Ovary (tissue), 9 donors: ENCODE measurements around the gene ZNF771. TPM values are rescaled to one million over a fixed set of nuclear protein-coding genes. Genes with fewer than 3 reads are reported as not detected.

Source experiments
- DNase-seq, 5 donors: peaks; one replicate each; pipeline ENCODE4 v3.0.0-alpha.2; 2019 to 2020
- H3K27ac ChIP-seq, 2 donors: fragments of 200-600 bp; one replicate each; pipeline versions ENCODE4 v1.5.1 to v1.8.0; 2019 to 2022
- H3K27me3 ChIP-seq: fragments of 200-600 bp; one replicate; pipeline ENCODE4 v1.8.0; 2022
- H3K36me3 ChIP-seq: fragments of 200-600 bp; sonication (generic); one replicate; pipeline ENCODE4 v1.5.1; 2019
- H3K4me1 ChIP-seq: one replicate; pipeline ENCODE4 v1.8.1; 2013; ENCODE audit warnings: mild to moderate bottlenecking, moderate library complexity; ENCODE audit not compliant: insufficient read depth
- H3K4me3 ChIP-seq: fragments of 200-600 bp; sonication (generic); one replicate; pipeline ENCODE4 v1.5.1; 2017
- H3K9me3 ChIP-seq, 2 donors: fragments of 200-600 bp in 1 of 2; sonication (generic) in 1 of 2; one replicate each; pipeline versions ENCODE4 v1.5.1 to v1.8.1; 2013 to 2019; ENCODE audit warnings: mild to moderate bottlenecking in 1 of 2, moderate library complexity in 1 of 2
- CTCF ChIP-seq, 3 donors: fragments of 450-650 bp in 2 of 3; fragments of 200-600 bp in 1 of 3; IDR thresholded peaks; one replicate each; pipeline versions ENCODE4 v1.5.1 to v1.8.0; 2016 to 2022; ENCODE audit warnings: antibody characterized with exemption in 3 of 3, mild to moderate bottlenecking in 1 of 3
- EP300 ChIP-seq: sonication (generic); formaldehyde crosslinking; IDR thresholded peaks from one replicate; pipeline ENCODE4 v1.6.1; 2017; ENCODE audit warnings: antibody characterized with exemption
- POLR2A ChIP-seq: fragments of 450-650 bp; IDR thresholded peaks from one replicate; pipeline ENCODE4 v1.6.1; 2017; ENCODE audit warnings: antibody characterized with exemption, mild to moderate bottlenecking, moderate library complexity
- WGBS, 3 donors: extraction: QIAGEN DNeasy Blood & Tissue Kit in 1 of 3; methylation state at CpG; one replicate each; pipeline versions ENCODE4 v1.1.5 to v1.1.7; 2013 to 2017; 5-methylcytosine and 5-hydroxymethylcytosine counted together
- intact Hi-C, 4 donors: fragments of 100-400 bp; cut with DNase I; formaldehyde crosslinking; loops; one replicate each; pipeline versions ENCODE4 v1.11.0 to v1.15.1; 2022 to 2023
- polyA plus RNA-seq, 2 donors: library from polyadenylated mRNA; stranded (reverse); fragments of 200-250 nt in 1 of 2; fragments of 350-450 nt in 1 of 2; fragmentation: Illumina TruSeq in 1 of 2; extraction: RNeasy Lipid Tissue Mini Kit (QIAGEN cat#74804) in 1 of 2; gene quantifications; one replicate each; pipeline ENCODE4 v1.2.3, GENCODE V29; 2013 to 2014
- total RNA-seq, 7 donors: library from RNA; depleted of rRNA in 2 of 7; stranded (reverse); fragments of >200 nt in 2 of 7; fragmentation: NEBNext Ultra II Directional in 3 of 7; extraction: Animal tissue kit (Norgen Biotek cat#: 25700) in 3 of 7; gene quantifications; one replicate each; pipeline versions ENCODE4 v1.1.0 to v1.2.4, GENCODE V29; 2016 to 2023
- donor health status: DM: no; HTN: no; CAD: no; lungs with moderate emphysema.
- donor health status: DM: no; HTN: no; CAD: no.
- donor health status: Bipolar disorder and iron deficiency.
- donor health status: DM: yes; HTN: yes; CAD: no.
- donor health status: DM: no; HTN: no; CAD: no.
- donor health status: DM: yes; HTN: yes; CAD: no.

ZNF771 gene
- total and polyA plus RNA-seq, 9 donors, result 4.1 to 33.3 (median 15.9) TPM

- 28 to 35% (median 34%) methylated on average over 11 of the region's 11 CpGs for WGBS, 3 donors
- TF ChIP-seq POLR2A, result no peak
- no peak for TF ChIP-seq CTCF (IDR thresholded peaks at IDR 0.05)
- no peak for TF ChIP-seq EP300
- Histone ChIP-seq H3K36me3 (no peaks in the 10 kb centered on the region), H3K27me3 (no peaks in the 10 kb centered on the region), H3K27ac (peak overlapping the region; percentile 35 to 83), H3K4me3 (peak overlapping the region; percentile 84), H3K4me1 (peaks cover 5% of the 10 kb centered on the region), H3K9me3 (no peaks in the 10 kb centered on the region)
- intact Hi-C loops, result no loop called here
- DNase-seq, result no peak
These were observed 37.7 kb downstream of the ZNF771 start for GRCh38 chr16:30445149-30445407.

GRCh38 chr16:30445408-30446202, 38.2 kb downstream of the ZNF771 start, which contains the start of gene SEPHS2:
Gene SEPHS2, minus strand, starts transcription at chr16:30445874. Its CDS starts 147 bp downstream, at chr16:30445727.
- WGBS, 3 donors, result 0 to 1% (median 0%) methylated on average over 34 to 59 of the region's 59 CpGs
- intact Hi-C loops, result no loop called here
- Histone ChIP-seq H3K27ac (peak within 1 kb of the TSS; percentile 35 to 83), H3K36me3 (no peaks in the 10 kb centered on the region), H3K4me3 (peak within 1 kb of the TSS; percentile 84), H3K9me3 (no peaks in the 10 kb centered on the region), H3K27me3 (no peaks in the 10 kb centered on the region), H3K4me1 (peaks cover 5% of the 10 kb centered on the region)
- TF ChIP-seq POLR2A, result peak; percentile 38
- TF ChIP-seq EP300, result peak; percentile 52
- TF ChIP-seq CTCF (IDR thresholded peaks at IDR 0.05), result peak in 2 of 3 donors; percentile 40 to 48
- peak; percentile 94 to 99 (median 97) for DNase-seq

GRCh38 chr16:30446203-30446595, 38.8 kb downstream of the ZNF771 start:
- peak overlapping the region; percentile 84 for H3K4me3 ChIP-seq
- DNase-seq, result no peak
- H3K36me3 ChIP-seq, result no peaks in the 10 kb centered on the region
- TF ChIP-seq CTCF (IDR thresholded peaks at IDR 0.05), result no peak
- peaks cover 5% of the 10 kb centered on the region for H3K4me1 ChIP-seq
- H3K27me3 ChIP-seq, result no peaks in the 10 kb centered on the region
- no peaks in the 10 kb centered on the region for H3K9me3 ChIP-seq
- WGBS, 3 donors, result 69 to 76% (median 74%) methylated on average over 10 of the region's 10 CpGs
- H3K27ac ChIP-seq, result no peak overlapping the region
- intact Hi-C loops, result no loop called here

- peaks cover 5% of the 10 kb centered on the region for H3K4me1 ChIP-seq
- H3K4me3 ChIP-seq, result no peak overlapping the region
- DNase-seq, result no peak
- no peak overlapping the region for H3K27ac ChIP-seq
- H3K36me3 ChIP-seq, result no peaks in the 10 kb centered on the region
- H3K27me3 ChIP-seq, result no peaks in the 10 kb centered on the region
- H3K9me3 ChIP-seq, result no peaks in the 10 kb centered on the region
- TF ChIP-seq POLR2A (no peak), CTCF (IDR thresholded peaks at IDR 0.05) (no peak), EP300 (no peak)
- intact Hi-C loops, result no loop called here
- WGBS, 3 donors, result 81 to 83% (median 82%) methylated on average over 12 of the region's 12 CpGs
These were observed 40.3 kb downstream of the ZNF771 start for GRCh38 chr16:30447512-30448226.
